Heart left ventricle (tissue), 13 donors: ENCODE results near the gene PDZD4.

Experiments
- POLR2A ChIP-seq, 2 donors: fragments of 450-650 bp; IDR thresholded peaks; one replicate each; pipeline ENCODE4 v1.6.1; 2017; ENCODE audit warnings: antibody characterized with exemption in 2 of 2, mild to moderate bottlenecking in 2 of 2, moderate library complexity in 2 of 2
- TF ChIP-seq, protein P1 (sequence below), 12 donors: fragments of 200-600 bp; sonication (generic) in 4 of 12; IDR thresholded peaks; one replicate each; pipeline versions ENCODE4 v1.5.0 to v1.8.0; 2018 to 2022; ENCODE audit warnings: antibody characterized with exemption in 12 of 12, mild to moderate bottlenecking in 5 of 12
- donor health status: ischemic (EF 13 %, LVEDD 7.1; RV severe dilation, severe dysfunction).
- donor health status: DM: no; HTN: yes; CAD: no.
- donor health status: DM: no; HTN: no; CAD: no.
- donor health status: ischemic (EF 25% LVEDD 6.9; RV normal size, moderate dysfunction).
- donor health status: ischemic (EF 25% LVEDD 5.7; RV mildly dilated, moderate dysfunction).
- donor health status: ischemic (EF 35%, LVEDD 5.7; RV mildly dilated, moderate dysfunction).
- donor health status: nonischemic (EF 11% LVEDD 7.7; RV severe dilation, severe dysfunction).
- donor health status: DM: yes; HTN: yes; CAD: no.
- donor health status: PGD.
- donor health status: ischemic (EF 29% LVEDD 5.4; RV normal size, mild dysfunction).
- donor health status: nonischemic (EF 23%, LVEDD 6.1; RV moderate dilation, normal function).

- TF ChIP-seq, protein P1, sequence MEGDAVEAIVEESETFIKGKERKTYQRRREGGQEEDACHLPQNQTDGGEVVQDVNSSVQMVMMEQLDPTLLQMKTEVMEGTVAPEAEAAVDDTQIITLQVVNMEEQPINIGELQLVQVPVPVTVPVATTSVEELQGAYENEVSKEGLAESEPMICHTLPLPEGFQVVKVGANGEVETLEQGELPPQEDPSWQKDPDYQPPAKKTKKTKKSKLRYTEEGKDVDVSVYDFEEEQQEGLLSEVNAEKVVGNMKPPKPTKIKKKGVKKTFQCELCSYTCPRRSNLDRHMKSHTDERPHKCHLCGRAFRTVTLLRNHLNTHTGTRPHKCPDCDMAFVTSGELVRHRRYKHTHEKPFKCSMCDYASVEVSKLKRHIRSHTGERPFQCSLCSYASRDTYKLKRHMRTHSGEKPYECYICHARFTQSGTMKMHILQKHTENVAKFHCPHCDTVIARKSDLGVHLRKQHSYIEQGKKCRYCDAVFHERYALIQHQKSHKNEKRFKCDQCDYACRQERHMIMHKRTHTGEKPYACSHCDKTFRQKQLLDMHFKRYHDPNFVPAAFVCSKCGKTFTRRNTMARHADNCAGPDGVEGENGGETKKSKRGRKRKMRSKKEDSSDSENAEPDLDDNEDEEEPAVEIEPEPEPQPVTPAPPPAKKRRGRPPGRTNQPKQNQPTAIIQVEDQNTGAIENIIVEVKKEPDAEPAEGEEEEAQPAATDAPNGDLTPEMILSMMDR (IDR thresholded peaks at IDR 0.05): no peak
- TF ChIP-seq POLR2A (IDR thresholded peaks at IDR 0.05): no peak
Measured at GRCh38 chrX:153806999-153807575, 23.3 kb downstream of the PDZD4 start.
